ENCODE measurements around the gene NINL.

- no peak for TF ChIP-seq CTCF (IDR thresholded peaks at IDR 0.05)
- TF ChIP-seq POLR2A (IDR thresholded peaks at IDR 0.05): no peak
Observed at GRCh38 chr20:25496968-25497401, 88.3 kb downstream of the NINL start.

Measured in Peyer's patch (tissue), 4 donors.